ENCODE results near the gene ZBP1.

ZBP1 gene

GRCh38 chr20:57598491-57598890 is 21.7 kb downstream of the ZBP1 start:
- no peaks in the 10 kb centered on the region for H3K27me3 ChIP-seq (ENCODE audit: insufficient read depth, low read length, poor library complexity, severe bottlenecking)
- H4K20me1 ChIP-seq (ENCODE audit: insufficient read depth, low read length, poor library complexity, severe bottlenecking): no peaks in the 10 kb centered on the region
- H3K9me2 ChIP-seq (replicated peaks; ENCODE audit: low read depth, low read length): no peaks in the 10 kb centered on the region
- H3K79me2 ChIP-seq (ENCODE audit: insufficient read depth, low read length): no peaks in the 10 kb centered on the region
- no peak overlapping the region for H2AFZ ChIP-seq (ENCODE audit: low read length)
- no peaks in the 10 kb centered on the region for H3K36me3 ChIP-seq (ENCODE audit: insufficient read depth, low read length)
- no peaks in the 10 kb centered on the region for H3K4me1 ChIP-seq (ENCODE audit: insufficient read depth, low read length, poor library complexity, severe bottlenecking)
- H3K9me3 ChIP-seq (ENCODE audit: insufficient read depth, low read depth, low read length): no peaks in the 10 kb centered on the region
- H3K4me2 ChIP-seq (ENCODE audit: low read depth, low read length, poor library complexity, severe bottlenecking): no peak overlapping the region
- H3K4me3 ChIP-seq (ENCODE audit: low read length, poor library complexity, severe bottlenecking): no peak overlapping the region
- no peak overlapping the region for H3K9ac ChIP-seq (ENCODE audit: low read depth, low read length, poor library complexity, severe bottlenecking)
- no peaks in the 10 kb centered on the region for H3F3A ChIP-seq (ENCODE audit: low read depth)
- no peak for TF ChIP-seq EZH2phosphoT487 (IDR thresholded peaks at IDR 0.05; ENCODE audit: borderline replicate concordance)
- TF ChIP-seq CTCF (conservative IDR thresholded peaks at IDR 0.05; ENCODE audit: low read length): no peak

- Histone ChIP-seq H3K4me3 (ENCODE audit: low read length, poor library complexity, severe bottlenecking) (no peak overlapping the region), H3K9me3 (ENCODE audit: insufficient read depth, low read depth, low read length) (no peaks in the 10 kb centered on the region), H3K4me1 (ENCODE audit: insufficient read depth, low read length, poor library complexity, severe bottlenecking) (no peaks in the 10 kb centered on the region), H3K27me3 (ENCODE audit: insufficient read depth, low read length, poor library complexity, severe bottlenecking) (no peaks in the 10 kb centered on the region), H4K20me1 (ENCODE audit: insufficient read depth, low read length, poor library complexity, severe bottlenecking) (no peaks in the 10 kb centered on the region), H3K4me2 (ENCODE audit: low read depth, low read length, poor library complexity, severe bottlenecking) (no peak overlapping the region), H3K9me2 (replicated peaks; ENCODE audit: low read depth, low read length) (no peaks in the 10 kb centered on the region), H3K79me2 (ENCODE audit: insufficient read depth, low read length) (no peaks in the 10 kb centered on the region), H2AFZ (ENCODE audit: low read length) (no peak overlapping the region), H3K9ac (ENCODE audit: low read depth, low read length, poor library complexity, severe bottlenecking) (no peak overlapping the region), H3F3A (ENCODE audit: low read depth) (no peaks in the 10 kb centered on the region), H3K36me3 (ENCODE audit: insufficient read depth, low read length) (no peaks in the 10 kb centered on the region)
- TF ChIP-seq CTCF (conservative IDR thresholded peaks at IDR 0.05; ENCODE audit: low read length) (no peak), EZH2phosphoT487 (IDR thresholded peaks at IDR 0.05; ENCODE audit: borderline replicate concordance) (no peak)
Observed at GRCh38 chr20:57598060-57598459, 22.2 kb downstream of the ZBP1 start.

- Histone ChIP-seq H3K9me2 (replicated peaks; ENCODE audit: low read depth, low read length) (no peaks in the 10 kb centered on the region), H3K36me3 (ENCODE audit: insufficient read depth, low read length) (no peaks in the 10 kb centered on the region), H3F3A (ENCODE audit: low read depth) (no peaks in the 10 kb centered on the region), H3K4me3 (ENCODE audit: low read length, poor library complexity, severe bottlenecking) (no peak overlapping the region), H2AFZ (ENCODE audit: low read length) (peak overlapping the region; percentile 25; the same call in 1 of the 2 replicates), H3K4me1 (ENCODE audit: insufficient read depth, low read length, poor library complexity, severe bottlenecking) (no peaks in the 10 kb centered on the region), H3K4me2 (ENCODE audit: low read depth, low read length, poor library complexity, severe bottlenecking) (peak overlapping the region; percentile 52), H3K9me3 (ENCODE audit: insufficient read depth, low read depth, low read length) (no peaks in the 10 kb centered on the region), H3K27me3 (ENCODE audit: insufficient read depth, low read length, poor library complexity, severe bottlenecking) (no peaks in the 10 kb centered on the region), H3K9ac (ENCODE audit: low read depth, low read length, poor library complexity, severe bottlenecking) (no peak overlapping the region), H3K79me2 (ENCODE audit: insufficient read depth, low read length) (no peaks in the 10 kb centered on the region), H4K20me1 (ENCODE audit: insufficient read depth, low read length, poor library complexity, severe bottlenecking) (no peaks in the 10 kb centered on the region)
- TF ChIP-seq EZH2phosphoT487 (IDR thresholded peaks at IDR 0.05; ENCODE audit: borderline replicate concordance): no peak
- peak; percentile 74 for TF ChIP-seq CTCF (conservative IDR thresholded peaks at IDR 0.05; ENCODE audit: low read length)
Observed at GRCh38 chr20:57596998-57597939, 23.0 kb downstream of the ZBP1 start.

Data from Loucy (cell line).